Activated T-helper 2 cell treated with anti-CD3 and anti-CD28 coated beads, Interferon-gamma antibody, Interleukin-2, Interleukin-4, amounts not matched to agents 10 μg/mL and 5 μg/mL and 100 μg/mL, durations not matched to agents 14 hours and 24 hours and 36 hours (primary cell): Measurements from ENCODE around the gene PRDX2. TPM values are rescaled to one million over a fixed set of nuclear protein-coding genes. Genes with fewer than 3 reads are reported as not detected.

Experiments used
- DNase-seq: peaks from one replicate; pipeline ENCODE4 v3.0.0; 2021; ENCODE audit warnings: low spot score
- H3K27ac Mint-ChIP-seq: one replicate; pipeline ENCODE4 v1.8.0; 2021; ENCODE audit warnings: mixed read lengths
- H3K27me3 Mint-ChIP-seq: one replicate; pipeline ENCODE4 v1.8.0; 2021; ENCODE audit warnings: low read depth, mixed read lengths
- H3K36me3 Mint-ChIP-seq: one replicate; pipeline ENCODE4 v1.8.0; 2021; ENCODE audit warnings: low read depth, mixed read lengths
- H3K4me1 Mint-ChIP-seq: one replicate; pipeline ENCODE4 v1.8.0; 2021; ENCODE audit warnings: low read depth, mixed read lengths
- H3K4me3 Mint-ChIP-seq: one replicate; pipeline ENCODE4 v1.8.0; 2021; ENCODE audit warnings: low read depth, mild to moderate bottlenecking, moderate library complexity, mixed read lengths
- H3K9me3 Mint-ChIP-seq: one replicate; pipeline ENCODE4 v1.8.0; 2021; ENCODE audit warnings: mixed read lengths
- intact Hi-C: fragments of 100-400 bp; cut with micrococcal nuclease; formaldehyde crosslinking; loops from one replicate; pipeline ENCODE4 v1.15.1; 2023
- total RNA-seq: library from RNA; stranded (reverse); gene quantifications from 2 replicates; pipeline ENCODE4 v1.2.3, GENCODE V29; 2022

Gene PRDX2
- total RNA-seq, 1 donor from 2014 or later, result 274 TPM

GRCh38 chr19:12793290-12794195 is 8.1 kb downstream of the PRDX2 start:
- H3K36me3 Mint-ChIP-seq, result peaks cover 30% of the 10 kb centered on the region
- intact Hi-C loops, result loop anchor here (5.0 kb wide), 4 partner anchors 61 to 1044 kb away; partner anchors contain the start of genes CALR, DHPS and TRIR
- H3K27ac Mint-ChIP-seq, result peak overlapping the region; percentile 97
- no peaks in the 10 kb centered on the region for H3K9me3 Mint-ChIP-seq
- H3K4me3 Mint-ChIP-seq, result peak overlapping the region; percentile 95
- no peaks in the 10 kb centered on the region for H3K27me3 Mint-ChIP-seq
- H3K4me1 Mint-ChIP-seq, result peaks cover 34% of the 10 kb centered on the region
- DNase-seq, result peak; percentile 93

DNA sequence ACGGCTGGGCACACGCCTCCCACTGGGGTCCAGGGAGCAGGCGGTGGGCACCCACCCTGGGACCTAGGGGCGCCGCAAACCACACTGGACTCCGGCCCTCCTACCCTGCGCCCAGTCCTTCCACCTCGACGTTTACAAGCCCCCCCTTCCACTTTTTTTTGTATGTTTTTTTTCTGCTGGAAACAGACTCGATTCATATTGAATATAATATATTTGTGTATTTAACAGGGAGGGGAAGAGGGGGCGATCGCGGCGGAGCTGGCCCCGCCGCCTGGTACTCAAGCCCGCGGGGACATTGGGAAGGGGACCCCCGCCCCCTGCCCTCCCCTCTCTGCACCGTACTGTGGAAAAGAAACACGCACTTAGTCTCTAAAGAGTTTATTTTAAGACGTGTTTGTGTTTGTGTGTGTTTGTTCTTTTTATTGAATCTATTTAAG is 8.7 kb downstream of the PRDX2 start:
- Mint-ChIP-seq H3K9me3 (no peaks in the 10 kb centered on the region), H3K27ac (peak overlapping the region; percentile 97), H3K36me3 (peaks cover 29% of the 10 kb centered on the region), H3K27me3 (no peaks in the 10 kb centered on the region), H3K4me3 (peak overlapping the region; percentile 95), H3K4me1 (peaks cover 35% of the 10 kb centered on the region)
- DNase-seq, result no peak
- intact Hi-C loops, result loop anchor here (5.0 kb wide), 4 partner anchors 61 to 1044 kb away; partner anchors contain the start of genes CALR, DHPS and TRIR

DNA sequence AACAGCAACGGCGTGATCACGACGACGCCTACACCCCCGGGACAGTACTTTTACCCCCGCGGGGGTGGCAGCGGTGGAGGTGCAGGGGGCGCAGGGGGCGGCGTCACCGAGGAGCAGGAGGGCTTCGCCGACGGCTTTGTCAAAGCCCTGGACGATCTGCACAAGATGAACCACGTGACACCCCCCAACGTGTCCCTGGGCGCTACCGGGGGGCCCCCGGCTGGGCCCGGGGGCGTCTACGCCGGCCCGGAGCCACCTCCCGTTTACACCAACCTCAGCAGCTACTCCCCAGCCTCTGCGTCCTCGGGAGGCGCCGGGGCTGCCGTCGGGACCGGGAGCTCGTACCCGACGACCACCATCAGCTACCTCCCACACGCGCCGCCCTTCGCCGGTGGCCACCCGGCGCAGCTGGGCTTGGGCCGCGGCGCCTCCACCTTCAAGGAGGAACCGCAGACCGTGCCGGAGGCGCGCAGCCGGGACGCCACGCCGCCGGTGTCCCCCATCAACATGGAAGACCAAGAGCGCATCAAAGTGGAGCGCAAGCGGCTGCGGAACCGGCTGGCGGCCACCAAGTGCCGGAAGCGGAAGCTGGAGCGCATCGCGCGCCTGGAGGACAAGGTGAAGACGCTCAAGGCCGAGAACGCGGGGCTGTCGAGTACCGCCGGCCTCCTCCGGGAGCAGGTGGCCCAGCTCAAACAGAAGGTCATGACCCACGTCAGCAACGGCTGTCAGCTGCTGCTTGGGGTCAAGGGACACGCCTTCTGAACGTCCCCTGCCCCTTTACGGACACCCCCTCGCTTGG is 9.3 kb downstream of the PRDX2 start:
- no peaks in the 10 kb centered on the region for H3K9me3 Mint-ChIP-seq
- peak; percentile 80 for DNase-seq
- intact Hi-C loops, result loop anchor here (5.0 kb wide), 4 partner anchors 60 to 1045 kb away; partner anchors contain the start of genes CALR, DHPS and TRIR
- peak overlapping the region; percentile 95 for H3K4me3 Mint-ChIP-seq
- H3K4me1 Mint-ChIP-seq, result peaks cover 35% of the 10 kb centered on the region
- peak overlapping the region; percentile 90 for H3K27ac Mint-ChIP-seq
- peaks cover 28% of the 10 kb centered on the region for H3K36me3 Mint-ChIP-seq
- no peaks in the 10 kb centered on the region for H3K27me3 Mint-ChIP-seq

GRCh38 chr19:12791345-12792050 is 10.1 kb downstream of the PRDX2 start, which contains the start of gene JUNB:
Gene JUNB, plus strand, starts transcription at chr19:12791486. Its CDS starts 286 bp downstream, at chr19:12791772.
- intact Hi-C loops, result loop anchor here (1.0 to 5.0 kb wide), 6 partner anchors 9 to 1046 kb away; partner anchors contain the start of genes CALR, DHPS and TRIR
- peak within 1 kb of the TSS; percentile 95 for H3K4me3 Mint-ChIP-seq
- H3K27me3 Mint-ChIP-seq, result no peaks in the 10 kb centered on the region
- H3K9me3 Mint-ChIP-seq, result no peaks in the 10 kb centered on the region
- peaks cover 22% of the 10 kb centered on the region for H3K36me3 Mint-ChIP-seq
- peak within 1 kb of the TSS; percentile 93 for H3K27ac Mint-ChIP-seq
- peak; percentile 96 for DNase-seq
- H3K4me1 Mint-ChIP-seq, result peaks cover 33% of the 10 kb centered on the region

- intact Hi-C loops, result loop anchor here (1.0 to 5.0 kb wide), 6 partner anchors 8 to 1047 kb away; partner anchors contain the start of genes CALR, DHPS and TRIR
- no peak for DNase-seq
- no peaks in the 10 kb centered on the region for H3K27me3 Mint-ChIP-seq
- H3K4me1 Mint-ChIP-seq, result peaks cover 26% of the 10 kb centered on the region
- H3K4me3 Mint-ChIP-seq, result peak overlapping the region; percentile 95
- peaks cover 19% of the 10 kb centered on the region for H3K36me3 Mint-ChIP-seq
- H3K9me3 Mint-ChIP-seq, result no peaks in the 10 kb centered on the region
- H3K27ac Mint-ChIP-seq, result peak overlapping the region; percentile 93
Measured at GRCh38 chr19:12790628-12791344, 10.8 kb downstream of the PRDX2 start.

GRCh38 chr19:12789904-12790619 is 11.5 kb downstream of the PRDX2 start:
- H3K36me3 Mint-ChIP-seq, result peaks cover 19% of the 10 kb centered on the region
- DNase-seq, result peak; percentile 95
- peak overlapping the region; percentile 95 for H3K4me3 Mint-ChIP-seq
- intact Hi-C loops, result loop anchor here (2.0 to 5.0 kb wide), 5 partner anchors 58 to 1047 kb away; partner anchors contain the start of genes CALR, DHPS and TRIR
- H3K27ac Mint-ChIP-seq, result peak overlapping the region; percentile 93
- H3K27me3 Mint-ChIP-seq, result no peaks in the 10 kb centered on the region
- H3K9me3 Mint-ChIP-seq, result no peaks in the 10 kb centered on the region
- H3K4me1 Mint-ChIP-seq, result peaks cover 24% of the 10 kb centered on the region

GRCh38 chr19:12789098-12789903 is 12.3 kb downstream of the PRDX2 start:
- H3K4me3 Mint-ChIP-seq, result peak overlapping the region; percentile 88
- no peaks in the 10 kb centered on the region for H3K9me3 Mint-ChIP-seq
- intact Hi-C loops, result no loop called here
- DNase-seq, result no peak
- H3K27ac Mint-ChIP-seq, result peak overlapping the region; percentile 94
- peaks cover 19% of the 10 kb centered on the region for H3K36me3 Mint-ChIP-seq
- H3K27me3 Mint-ChIP-seq, result no peaks in the 10 kb centered on the region
- peaks cover 20% of the 10 kb centered on the region for H3K4me1 Mint-ChIP-seq

DNA sequence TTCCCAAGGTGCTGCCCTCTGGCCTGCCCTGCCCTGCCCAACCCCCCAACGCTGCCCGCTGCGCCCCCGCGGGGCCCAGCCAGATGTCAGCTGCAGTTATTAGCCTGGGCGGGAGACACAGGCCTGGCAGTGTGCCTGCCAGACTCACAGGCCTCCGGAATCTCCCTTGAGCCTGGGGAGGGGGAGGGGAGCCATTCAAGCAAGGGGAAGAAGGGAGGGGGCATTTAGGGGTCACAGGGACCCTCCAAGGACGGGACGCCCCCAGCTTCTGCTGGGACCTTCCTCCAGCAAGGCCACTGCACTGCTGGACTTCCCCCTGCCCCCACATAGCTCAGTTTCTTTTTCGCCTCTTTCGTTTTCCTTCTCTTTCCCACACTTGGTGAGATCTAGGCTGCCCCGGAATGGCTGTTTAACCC is 12.9 kb downstream of the PRDX2 start:
- Mint-ChIP-seq H3K27ac (peak overlapping the region; percentile 94), H3K9me3 (no peaks in the 10 kb centered on the region), H3K4me3 (peak overlapping the region; percentile 88), H3K36me3 (peaks cover 19% of the 10 kb centered on the region), H3K27me3 (no peaks in the 10 kb centered on the region), H3K4me1 (peaks cover 17% of the 10 kb centered on the region)
- intact Hi-C loops, result no loop called here
- no peak for DNase-seq

DNA sequence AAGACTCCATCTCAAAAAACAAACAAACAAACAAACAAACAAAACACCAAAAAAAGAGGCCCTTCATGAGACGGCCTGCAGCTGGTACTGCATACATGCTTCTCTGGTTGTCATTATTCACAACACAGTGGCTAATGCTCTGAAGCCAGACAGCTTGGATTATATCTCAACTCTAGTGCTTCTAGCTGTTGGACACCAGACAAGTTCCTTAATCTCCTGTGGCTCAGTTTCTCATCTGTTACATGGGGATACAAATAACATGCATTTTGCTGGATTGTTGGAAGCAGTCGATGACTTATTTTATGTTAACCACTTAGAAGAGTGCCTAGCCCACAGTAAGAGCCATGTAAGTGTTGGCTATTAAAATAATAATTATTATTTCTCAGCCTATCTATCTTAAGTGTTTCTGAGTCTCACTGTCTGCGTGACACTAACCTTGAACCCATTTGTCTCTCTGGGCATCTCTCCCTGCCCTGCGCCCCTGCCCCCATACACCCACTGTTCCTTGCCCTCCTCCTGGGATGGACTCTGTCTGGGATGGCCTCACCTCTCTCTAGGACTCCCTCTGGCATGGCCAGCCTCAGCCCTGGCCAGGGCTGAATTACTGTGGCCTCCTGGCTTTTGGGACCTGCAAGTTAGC is 13.4 kb downstream of the PRDX2 start:
- Mint-ChIP-seq H3K27me3 (no peaks in the 10 kb centered on the region), H3K27ac (peak overlapping the region; percentile 94), H3K4me3 (peak overlapping the region; percentile 88), H3K4me1 (peaks cover 20% of the 10 kb centered on the region), H3K36me3 (peaks cover 16% of the 10 kb centered on the region), H3K9me3 (no peaks in the 10 kb centered on the region)
- intact Hi-C loops, result no loop called here
- no peak for DNase-seq

DNA sequence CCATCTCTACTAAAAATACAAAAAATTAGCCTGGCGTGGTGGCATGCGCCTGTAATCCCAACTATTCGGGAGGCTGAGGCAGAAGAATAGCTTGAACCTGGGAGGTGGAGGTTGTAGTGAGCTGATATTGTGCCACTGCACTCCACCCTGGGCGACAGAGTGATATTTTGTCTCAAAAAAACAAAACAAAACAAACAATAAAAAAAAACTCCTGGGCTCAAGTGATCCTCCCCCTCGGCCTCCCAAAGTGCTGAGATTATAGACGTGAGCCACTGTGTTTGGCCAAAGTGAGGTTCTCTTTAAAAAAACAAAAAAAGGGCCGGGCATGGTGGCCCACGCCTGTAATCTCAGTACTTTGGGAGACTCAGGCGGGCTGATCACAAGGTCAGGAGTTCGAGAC is 14.1 kb downstream of the PRDX2 start:
- peaks cover 20% of the 10 kb centered on the region for H3K4me1 Mint-ChIP-seq
- intact Hi-C loops, result no loop called here
- no peaks in the 10 kb centered on the region for H3K27me3 Mint-ChIP-seq
- no peaks in the 10 kb centered on the region for H3K9me3 Mint-ChIP-seq
- no peak for DNase-seq
- no peak overlapping the region for H3K4me3 Mint-ChIP-seq
- peaks cover 9% of the 10 kb centered on the region for H3K36me3 Mint-ChIP-seq
- peak overlapping the region; percentile 15 for H3K27ac Mint-ChIP-seq
